ENCODE data around the gene SYNDIG1.

- TF ChIP-seq HMBOX1 (IDR thresholded peaks at IDR 0.05) (no peak), MNT (conservative IDR thresholded peaks at IDR 0.05) (no peak), GATAD2A (IDR thresholded peaks at IDR 0.05) (no peak), YY1 (IDR thresholded peaks at IDR 0.05; ENCODE audit: borderline replicate concordance in 1 of 3, control insufficient read depth in 1 of 3, extremely low read depth in 1 of 3, insufficient read depth in 3 of 3, insufficient read length in 1 of 3, insufficient replicate concordance in 2 of 3, low read depth in 1 of 3, low read length in 2 of 3) (no peak), TOE1 (IDR thresholded peaks at IDR 0.05; ENCODE audit: borderline replicate concordance) (no peak), TOE1 (CRISPR knock-in tag; IDR thresholded peaks at IDR 0.05; ENCODE audit: borderline replicate concordance, low read depth) (no peak), ZNF140 (CRISPR knock-in tag; IDR thresholded peaks at IDR 0.05) (no peak), EGR1 (conservative IDR thresholded peaks at IDR 0.05) (no peak), HNRNPLL (IDR thresholded peaks at IDR 0.05; ENCODE audit: low read depth, low read length, poor library complexity, severe bottlenecking) (no peak), E2F6 (IDR thresholded peaks at IDR 0.05; ENCODE audit: borderline replicate concordance in 1 of 2, extremely low read depth in 1 of 2, insufficient read depth in 1 of 2, insufficient read length in 1 of 2, low read depth in 1 of 2, low read length in 1 of 2, poor library complexity in 1 of 2, severe bottlenecking in 1 of 2) (no peak), SMARCA4 (IDR thresholded peaks at IDR 0.05) (no peak), ZNF277 (CRISPR knock-in tag; IDR thresholded peaks at IDR 0.05; ENCODE audit: borderline replicate concordance) (no peak)
- TF ChIP-seq, protein P1, sequence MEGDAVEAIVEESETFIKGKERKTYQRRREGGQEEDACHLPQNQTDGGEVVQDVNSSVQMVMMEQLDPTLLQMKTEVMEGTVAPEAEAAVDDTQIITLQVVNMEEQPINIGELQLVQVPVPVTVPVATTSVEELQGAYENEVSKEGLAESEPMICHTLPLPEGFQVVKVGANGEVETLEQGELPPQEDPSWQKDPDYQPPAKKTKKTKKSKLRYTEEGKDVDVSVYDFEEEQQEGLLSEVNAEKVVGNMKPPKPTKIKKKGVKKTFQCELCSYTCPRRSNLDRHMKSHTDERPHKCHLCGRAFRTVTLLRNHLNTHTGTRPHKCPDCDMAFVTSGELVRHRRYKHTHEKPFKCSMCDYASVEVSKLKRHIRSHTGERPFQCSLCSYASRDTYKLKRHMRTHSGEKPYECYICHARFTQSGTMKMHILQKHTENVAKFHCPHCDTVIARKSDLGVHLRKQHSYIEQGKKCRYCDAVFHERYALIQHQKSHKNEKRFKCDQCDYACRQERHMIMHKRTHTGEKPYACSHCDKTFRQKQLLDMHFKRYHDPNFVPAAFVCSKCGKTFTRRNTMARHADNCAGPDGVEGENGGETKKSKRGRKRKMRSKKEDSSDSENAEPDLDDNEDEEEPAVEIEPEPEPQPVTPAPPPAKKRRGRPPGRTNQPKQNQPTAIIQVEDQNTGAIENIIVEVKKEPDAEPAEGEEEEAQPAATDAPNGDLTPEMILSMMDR (IDR thresholded peaks at IDR 0.05 in 2 of 3, conservative IDR thresholded peaks at IDR 0.05 in 1 of 3; ENCODE audit: insufficient read depth in 2 of 3, low read depth in 1 of 3, low read length in 3 of 3): no peak
- TF ChIP-seq, protein P2, sequence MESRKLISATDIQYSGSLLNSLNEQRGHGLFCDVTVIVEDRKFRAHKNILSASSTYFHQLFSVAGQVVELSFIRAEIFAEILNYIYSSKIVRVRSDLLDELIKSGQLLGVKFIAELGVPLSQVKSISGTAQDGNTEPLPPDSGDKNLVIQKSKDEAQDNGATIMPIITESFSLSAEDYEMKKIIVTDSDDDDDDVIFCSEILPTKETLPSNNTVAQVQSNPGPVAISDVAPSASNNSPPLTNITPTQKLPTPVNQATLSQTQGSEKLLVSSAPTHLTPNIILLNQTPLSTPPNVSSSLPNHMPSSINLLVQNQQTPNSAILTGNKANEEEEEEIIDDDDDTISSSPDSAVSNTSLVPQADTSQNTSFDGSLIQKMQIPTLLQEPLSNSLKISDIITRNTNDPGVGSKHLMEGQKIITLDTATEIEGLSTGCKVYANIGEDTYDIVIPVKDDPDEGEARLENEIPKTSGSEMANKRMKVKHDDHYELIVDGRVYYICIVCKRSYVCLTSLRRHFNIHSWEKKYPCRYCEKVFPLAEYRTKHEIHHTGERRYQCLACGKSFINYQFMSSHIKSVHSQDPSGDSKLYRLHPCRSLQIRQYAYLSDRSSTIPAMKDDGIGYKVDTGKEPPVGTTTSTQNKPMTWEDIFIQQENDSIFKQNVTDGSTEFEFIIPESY (CRISPR knock-in tag; IDR thresholded peaks at IDR 0.05): no peak
Observed at GRCh38 chr20:24654425-24654824, 185.0 kb downstream of the SYNDIG1 start.
